Measurements from ENCODE around the gene TBC1D1. TPM values are rescaled to one million over a fixed set of nuclear protein-coding genes. Genes with fewer than 3 reads are reported as not detected.

The TBC1D1 gene
- total RNA-seq, 1 experiment from 2014 or later = 106 TPM

DNA sequence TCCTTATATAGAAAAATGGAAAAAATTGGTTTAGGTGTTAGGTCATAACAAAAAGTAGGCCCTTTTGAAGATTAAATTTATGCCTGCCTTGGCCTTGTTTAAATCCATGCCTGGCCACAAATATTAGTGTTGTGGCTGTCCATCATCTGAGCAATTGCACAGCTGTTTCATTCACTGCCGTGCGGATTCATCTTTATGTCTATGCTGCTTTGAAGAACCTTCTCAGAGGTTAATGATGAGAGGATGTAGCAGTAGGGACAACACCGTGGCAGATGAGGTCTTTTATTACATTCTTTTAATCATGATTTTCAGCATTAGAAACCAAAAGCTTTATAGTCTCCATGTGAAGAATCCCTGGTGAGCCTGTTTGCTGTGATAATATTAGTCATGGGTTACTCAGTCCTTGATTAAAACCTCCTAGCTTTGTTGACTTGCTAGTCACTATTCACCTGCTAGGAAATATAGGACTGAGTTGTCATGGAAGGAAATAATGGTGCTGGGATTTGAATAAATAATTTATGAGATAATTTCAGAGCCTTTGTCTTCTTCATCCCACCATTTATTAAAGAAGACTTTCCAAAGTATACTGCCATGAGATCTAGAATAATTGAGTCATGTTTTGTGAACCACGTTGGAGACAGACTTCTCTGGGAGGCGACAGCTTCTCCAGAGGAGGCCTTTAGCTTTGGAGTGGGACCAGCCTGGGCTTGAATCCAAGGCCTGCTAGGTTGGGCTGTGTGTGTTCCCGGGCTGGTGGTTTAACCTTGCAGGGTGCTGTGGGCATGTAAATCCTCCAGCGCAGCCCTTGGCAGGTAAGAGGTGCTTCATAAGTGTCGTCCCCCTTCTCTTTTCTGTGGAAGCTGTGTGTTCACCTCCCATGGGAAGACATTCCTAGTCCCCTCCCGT lies 122.8 kb downstream of the TBC1D1 start:
- TF ChIP-seq EZH2 (IDR thresholded peaks at IDR 0.05; ENCODE audit: low read depth) = no peak
- TF ChIP-seq, protein P1, sequence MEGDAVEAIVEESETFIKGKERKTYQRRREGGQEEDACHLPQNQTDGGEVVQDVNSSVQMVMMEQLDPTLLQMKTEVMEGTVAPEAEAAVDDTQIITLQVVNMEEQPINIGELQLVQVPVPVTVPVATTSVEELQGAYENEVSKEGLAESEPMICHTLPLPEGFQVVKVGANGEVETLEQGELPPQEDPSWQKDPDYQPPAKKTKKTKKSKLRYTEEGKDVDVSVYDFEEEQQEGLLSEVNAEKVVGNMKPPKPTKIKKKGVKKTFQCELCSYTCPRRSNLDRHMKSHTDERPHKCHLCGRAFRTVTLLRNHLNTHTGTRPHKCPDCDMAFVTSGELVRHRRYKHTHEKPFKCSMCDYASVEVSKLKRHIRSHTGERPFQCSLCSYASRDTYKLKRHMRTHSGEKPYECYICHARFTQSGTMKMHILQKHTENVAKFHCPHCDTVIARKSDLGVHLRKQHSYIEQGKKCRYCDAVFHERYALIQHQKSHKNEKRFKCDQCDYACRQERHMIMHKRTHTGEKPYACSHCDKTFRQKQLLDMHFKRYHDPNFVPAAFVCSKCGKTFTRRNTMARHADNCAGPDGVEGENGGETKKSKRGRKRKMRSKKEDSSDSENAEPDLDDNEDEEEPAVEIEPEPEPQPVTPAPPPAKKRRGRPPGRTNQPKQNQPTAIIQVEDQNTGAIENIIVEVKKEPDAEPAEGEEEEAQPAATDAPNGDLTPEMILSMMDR (conservative IDR thresholded peaks at IDR 0.05) = no peak
- no peaks in the 10 kb centered on the region for H3F3A ChIP-seq (ENCODE audit: insufficient read depth, low read depth)
- no peak overlapping the region for H3K4me2 ChIP-seq
- no TSS peak for BruUV-seq (replicated peaks)
- H3K9me3 ChIP-seq (ENCODE audit: insufficient read depth, low read depth) = no peaks in the 10 kb centered on the region
- no peaks in the 10 kb centered on the region for H3K9me2 ChIP-seq (ENCODE audit: insufficient read depth)
- ChIA-PET POLR2A (ENCODE audit: unreplicated experiment) (no interaction called here), CTCF (no interaction called here)
- no peaks in the 10 kb centered on the region for H3K27me3 ChIP-seq (ENCODE audit: insufficient read depth, low read depth)
- 0 out of 2 replicates have a peak, but pooled peaks cover 2% of the 10 kb centered on the region for H4K20me1 ChIP-seq (ENCODE audit: insufficient read depth)
- DNase-seq = no peak
- no peak overlapping the region for H3K27ac ChIP-seq
- intact Hi-C loops (cut with micrococcal nuclease; ENCODE audit: unreplicated experiment) = no loop called here
- H3K4me3 ChIP-seq = no peak overlapping the region
- H3K79me2 ChIP-seq (ENCODE audit: low read depth) = no peaks in the 10 kb centered on the region
- H3K36me3 ChIP-seq (ENCODE audit: low read depth) = no peaks in the 10 kb centered on the region
- H3K4me1 ChIP-seq (replicated peaks; ENCODE audit: insufficient read depth) = no peaks in the 10 kb centered on the region
- H2AFZ ChIP-seq = no peak overlapping the region

DNA sequence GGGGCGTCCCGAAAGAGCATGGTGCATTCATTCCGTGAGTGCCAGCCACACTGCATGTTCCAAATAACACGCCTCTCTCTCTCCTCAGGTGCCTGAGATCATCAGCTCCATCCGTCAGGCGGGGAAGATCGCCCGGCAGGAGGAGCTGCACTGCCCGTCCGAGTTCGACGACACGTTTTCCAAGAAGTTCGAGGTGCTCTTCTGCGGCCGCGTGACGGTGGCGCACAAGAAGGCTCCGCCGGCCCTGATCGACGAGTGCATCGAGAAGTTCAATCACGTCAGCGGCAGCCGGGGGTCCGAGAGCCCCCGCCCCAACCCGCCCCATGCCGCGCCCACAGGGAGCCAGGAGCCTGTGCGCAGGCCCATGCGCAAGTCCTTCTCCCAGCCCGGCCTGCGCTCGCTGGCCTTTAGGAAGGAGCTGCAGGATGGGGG lies 123.6 kb downstream of the TBC1D1 start:
- H3K4me1 ChIP-seq (replicated peaks; ENCODE audit: insufficient read depth) = no peaks in the 10 kb centered on the region
- H3K36me3 ChIP-seq (ENCODE audit: low read depth) = no peaks in the 10 kb centered on the region
- DNase-seq = no peak
- POLR2A ChIA-PET (ENCODE audit: unreplicated experiment) = no interaction called here
- H3K79me2 ChIP-seq (ENCODE audit: low read depth) = no peaks in the 10 kb centered on the region
- no peaks in the 10 kb centered on the region for H3K9me3 ChIP-seq (ENCODE audit: insufficient read depth, low read depth)
- no peak overlapping the region for H3K4me2 ChIP-seq
- TF ChIP-seq, protein P1 (conservative IDR thresholded peaks at IDR 0.05) = no peak
- TF ChIP-seq EZH2 (IDR thresholded peaks at IDR 0.05; ENCODE audit: low read depth) = no peak
- CTCF ChIA-PET = no interaction called here
- no TSS peak for BruUV-seq (replicated peaks)
- intact Hi-C loops (cut with micrococcal nuclease; ENCODE audit: unreplicated experiment) = no loop called here
- H3K27ac ChIP-seq = no peak overlapping the region
- no peaks in the 10 kb centered on the region for H3F3A ChIP-seq (ENCODE audit: insufficient read depth, low read depth)
- no peak overlapping the region for H2AFZ ChIP-seq
- no peaks in the 10 kb centered on the region for H3K9me2 ChIP-seq (ENCODE audit: insufficient read depth)
- H4K20me1 ChIP-seq (ENCODE audit: insufficient read depth) = 0 out of 2 replicates have a peak, but pooled peaks cover 2% of the 10 kb centered on the region
- no peak overlapping the region for H3K4me3 ChIP-seq
- no peaks in the 10 kb centered on the region for H3K27me3 ChIP-seq (ENCODE audit: insufficient read depth, low read depth)

DNA sequence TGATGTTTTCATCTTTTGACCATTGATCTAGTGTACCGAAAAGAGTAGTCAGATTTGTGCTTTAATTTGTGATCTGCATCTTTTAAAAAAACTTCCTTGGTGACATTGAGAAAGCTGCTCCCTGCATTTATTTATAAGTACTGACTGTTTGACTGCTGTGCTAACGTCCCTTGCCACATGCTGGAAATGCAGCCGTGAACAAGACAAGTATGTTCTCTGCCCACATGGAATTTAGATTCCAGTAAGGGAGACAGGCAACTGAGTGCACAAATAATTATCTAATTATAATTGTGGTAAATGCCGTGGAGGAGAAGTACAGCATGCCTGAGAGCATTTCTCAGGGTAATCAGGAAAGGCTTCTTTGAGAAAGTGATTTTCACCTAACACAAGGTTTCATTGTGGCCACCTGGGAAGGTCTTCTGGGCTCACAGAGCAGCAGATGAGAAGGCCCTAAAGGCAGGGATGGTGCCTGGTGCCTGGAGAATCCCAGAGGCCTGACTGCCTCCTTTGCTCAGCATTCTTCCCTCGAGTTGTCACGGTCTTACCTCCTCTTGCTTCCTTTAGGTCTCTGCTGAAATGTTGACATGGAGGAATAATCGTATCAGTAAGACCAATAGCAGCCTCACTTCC lies 125.1 kb downstream of the TBC1D1 start:
- Histone ChIP-seq H4K20me1 (ENCODE audit: insufficient read depth) (0 out of 2 replicates have a peak, but pooled peaks cover 2% of the 10 kb centered on the region), H3K36me3 (ENCODE audit: low read depth) (no peaks in the 10 kb centered on the region), H3K79me2 (ENCODE audit: low read depth) (no peaks in the 10 kb centered on the region), H3K4me2 (no peak overlapping the region), H3K4me3 (no peak overlapping the region), H3K4me1 (replicated peaks; ENCODE audit: insufficient read depth) (no peaks in the 10 kb centered on the region), H3K9me2 (ENCODE audit: insufficient read depth) (no peaks in the 10 kb centered on the region), H3F3A (ENCODE audit: insufficient read depth, low read depth) (no peaks in the 10 kb centered on the region), H3K9me3 (ENCODE audit: insufficient read depth, low read depth) (no peaks in the 10 kb centered on the region), H3K27ac (no peak overlapping the region), H2AFZ (no peak overlapping the region), H3K27me3 (ENCODE audit: insufficient read depth, low read depth) (no peaks in the 10 kb centered on the region)
- BruUV-seq (replicated peaks) = no TSS peak
- CTCF ChIA-PET = no interaction called here
- intact Hi-C loops (cut with micrococcal nuclease; ENCODE audit: unreplicated experiment) = no loop called here
- POLR2A ChIA-PET (ENCODE audit: unreplicated experiment) = no interaction called here
- TF ChIP-seq, protein P1 (conservative IDR thresholded peaks at IDR 0.05) = no peak
- TF ChIP-seq EZH2 (IDR thresholded peaks at IDR 0.05; ENCODE audit: low read depth) = no peak
- DNase-seq = no peak

Measured in PC-9 (cell line).